Stimulated activated CD4-positive, alpha-beta T cell treated with anti-CD3 and anti-CD28 coated beads, Interleukin-2, amount 100 ng/mL, for 24 hours (primary cell): Measurements from ENCODE around the gene PLPP7.
"Not testable (repeated sequence)": the region's sequence is repeated elsewhere in the genome, so short reads cannot be mapped to it uniquely, and the experiment has no call there.

Experiments used
- DNase-seq, 2 donors: peaks; one replicate each; pipeline ENCODE4 v3.0.0-alpha.2; 2020

PLPP7 gene

GRCh38 chr9:131306397-131307004, 17.0 kb downstream of the PLPP7 start:
- no peak for DNase-seq

GRCh38 chr9:131307974-131308373, 18.5 kb downstream of the PLPP7 start:
- DNase-seq: no peak

DNA sequence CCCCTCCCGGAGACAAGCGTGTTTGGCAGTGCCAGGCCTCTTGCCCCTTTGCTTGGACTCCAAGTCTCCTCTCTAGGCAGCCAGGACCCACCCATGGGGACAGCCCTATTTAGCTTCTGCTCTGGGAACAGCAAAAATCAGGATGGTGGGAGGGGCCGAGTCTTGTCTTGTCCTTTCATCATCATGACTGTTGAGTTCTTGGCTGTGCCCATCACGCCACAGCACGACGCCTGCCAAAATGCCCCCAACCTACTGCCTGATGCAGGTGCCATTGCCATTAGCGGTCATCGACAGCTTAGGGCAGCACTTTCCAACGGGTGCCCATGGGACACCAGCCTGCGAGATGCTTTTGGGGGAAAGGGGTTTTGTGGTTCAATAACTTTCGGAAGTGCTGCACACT, 18.9 kb downstream of the PLPP7 start:
- no peak for DNase-seq

- DNase-seq: no peak
Observed at GRCh38 chr9:131308906-131309529, 19.5 kb downstream of the PLPP7 start.

GRCh38 chr9:131309530-131310276, 20.2 kb downstream of the PLPP7 start:
- no peak for DNase-seq

- peak; percentile 62 to 64 for DNase-seq
Observed at GRCh38 chr9:131310833-131311554, 21.5 kb downstream of the PLPP7 start.

- DNase-seq: no peak
Observed at GRCh38 chr9:131312246-131312645, 22.7 kb downstream of the PLPP7 start.

DNA sequence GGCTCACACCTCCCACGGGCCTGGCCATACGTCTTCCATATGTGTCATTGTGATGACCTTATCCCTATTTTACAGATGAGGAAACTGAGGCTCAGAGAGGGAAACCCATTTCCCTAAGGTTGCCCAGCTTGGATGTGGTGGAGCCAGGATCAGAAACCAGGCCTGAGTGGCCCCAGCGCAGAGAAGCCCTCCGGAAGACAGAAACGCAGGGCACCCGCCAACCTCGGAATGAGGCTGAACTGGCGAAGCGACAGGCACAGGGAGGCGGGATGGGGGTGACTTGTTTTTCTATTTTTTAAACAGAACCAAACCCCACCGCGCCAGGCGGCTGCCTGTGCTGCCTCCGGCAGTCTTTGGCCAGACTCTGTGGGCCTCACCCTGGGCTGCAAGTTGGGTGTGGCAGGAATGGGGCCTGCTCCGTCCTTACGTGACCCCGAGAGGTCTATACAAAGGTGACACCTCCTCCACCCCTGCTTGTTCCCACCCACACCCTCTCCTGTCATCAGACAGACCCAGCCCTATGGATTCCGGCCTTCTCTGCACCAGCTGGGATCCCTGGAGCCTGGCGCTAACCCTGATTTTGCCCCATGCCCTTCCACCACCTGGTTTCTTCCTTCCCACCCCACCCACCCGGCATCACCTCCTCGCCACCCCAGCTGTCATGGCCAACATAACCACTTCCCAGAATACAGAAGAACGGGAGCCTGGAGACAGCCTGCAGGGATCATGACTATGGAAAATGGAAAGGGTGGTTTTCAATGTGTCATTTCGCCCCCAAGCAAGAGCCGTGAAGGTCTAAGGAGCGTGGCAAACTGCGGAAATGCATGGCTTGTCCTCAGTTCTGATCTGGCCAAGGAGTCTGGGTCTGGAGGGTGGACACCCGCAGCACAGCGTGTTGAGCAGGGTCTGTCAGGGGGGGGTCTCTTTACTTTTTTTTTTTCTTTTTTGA, 23.6 kb downstream of the PLPP7 start:
- DNase-seq: no peak

- no peak for DNase-seq
Observed at GRCh38 chr9:131318231-131319085, 28.9 kb downstream of the PLPP7 start.

DNA sequence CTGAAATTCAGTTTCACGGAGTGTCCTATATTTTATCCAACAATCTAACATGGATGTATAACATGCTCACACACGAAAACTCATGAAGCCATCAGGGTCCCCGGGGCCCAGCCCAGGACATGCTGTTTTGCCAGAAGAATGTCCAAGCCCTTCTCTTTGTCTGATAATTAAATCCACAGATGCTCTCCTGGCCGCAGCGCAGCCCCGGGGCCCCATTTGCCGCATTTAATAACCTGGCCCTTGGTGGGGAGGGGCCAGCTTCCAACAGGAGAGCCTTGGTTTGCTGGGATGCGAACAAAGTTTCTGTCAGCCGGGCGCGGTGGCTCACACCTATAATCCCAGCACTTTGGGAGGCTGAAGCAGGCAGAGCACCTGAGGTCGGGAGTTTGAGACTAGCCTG, 30.0 kb downstream of the PLPP7 start:
- no peak for DNase-seq

- no peak for DNase-seq
Observed at GRCh38 chr9:131320031-131320685, 30.6 kb downstream of the PLPP7 start.

GRCh38 chr9:131323629-131324028, 34.1 kb downstream of the PLPP7 start:
- no peak for DNase-seq

GRCh38 chr9:131324736-131325679, 35.5 kb downstream of the PLPP7 start:
- DNase-seq: no peak

DNA sequence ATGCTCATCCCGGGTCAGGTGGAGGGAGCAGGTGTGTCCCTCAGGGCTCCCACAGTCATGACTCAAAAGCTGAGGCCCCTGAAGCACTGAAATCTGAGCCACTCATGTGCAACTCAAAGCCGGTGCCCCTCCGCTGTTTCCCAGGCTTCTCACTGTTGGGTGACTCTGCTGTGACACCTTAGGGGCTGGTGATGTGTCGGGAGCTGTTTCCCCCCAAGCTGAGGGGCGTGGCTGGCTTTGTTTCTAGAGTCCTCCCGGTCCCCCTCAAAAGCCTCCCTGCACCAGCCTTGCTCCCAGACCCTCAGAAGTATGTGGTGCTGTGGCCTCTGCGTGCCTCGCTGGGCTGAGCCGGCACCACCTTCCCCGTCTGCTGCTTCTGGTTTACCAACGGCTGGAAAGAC, 39.7 kb downstream of the PLPP7 start:
- DNase-seq: no peak

DNA sequence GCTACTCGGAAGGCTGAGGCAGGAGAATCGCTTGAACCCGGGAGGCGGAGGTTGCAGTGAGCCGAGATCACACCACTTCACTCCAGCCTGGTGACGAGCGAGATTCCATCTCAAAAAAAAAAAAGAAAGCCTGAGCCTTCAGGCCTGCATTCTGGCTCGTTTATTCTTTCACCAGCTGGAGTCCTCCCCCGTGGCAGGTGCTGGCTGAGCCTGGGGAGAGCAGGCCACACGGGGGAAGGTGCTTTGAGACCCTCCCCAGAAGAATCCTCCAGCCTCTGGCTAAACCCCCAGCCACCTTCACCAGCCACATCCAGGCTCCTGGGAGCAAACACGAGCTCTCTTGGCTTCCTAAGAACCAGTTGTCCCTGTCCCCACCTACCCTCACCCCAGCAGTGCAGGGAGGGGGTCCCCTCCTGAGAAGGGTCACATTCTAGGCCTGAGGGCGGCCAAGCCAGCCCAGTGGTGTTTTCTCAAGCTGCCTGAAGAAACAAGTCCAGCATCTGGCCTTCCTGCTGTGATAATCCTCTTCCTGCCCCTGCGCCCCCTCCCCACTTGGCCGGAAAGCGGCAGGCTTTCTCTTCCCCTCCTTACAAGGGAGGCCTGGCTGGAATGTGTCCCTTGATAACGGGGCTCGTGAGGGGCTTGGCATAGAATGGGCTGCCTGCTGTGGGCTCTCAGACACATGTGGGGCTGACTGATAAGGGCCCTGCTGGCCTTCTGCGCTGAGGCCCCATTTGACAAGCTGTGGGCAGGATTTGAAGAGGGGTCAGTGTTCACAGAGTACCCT, 41.5 kb downstream of the PLPP7 start:
- no peak for DNase-seq

- not testable (repeated sequence) for DNase-seq
Observed at GRCh38 chr9:131331996-131332395, 42.5 kb downstream of the PLPP7 start.

GRCh38 chr9:131333771-131334628, 44.5 kb downstream of the PLPP7 start:
- no peak for DNase-seq
